GM12878 (cell line): ENCODE measurements around the gene KRTAP10-8. TPM values are rescaled to one million over a fixed set of nuclear protein-coding genes. Genes with fewer than 3 reads are reported as not detected.

Source experiments
- ATAC-seq: fragments of 200-7000 bp; cut with Tn5 transposase; 3 replicates; pipeline ENCODE4 v1.9.1; 2020; ENCODE audit warnings: mild to moderate bottlenecking, moderate library complexity
- BruUV-seq: library from RNA; stranded (reverse); fragments of 400-500 nt; replicated peaks from 2 replicates; lab custom pipeline; 2021; lab: Mats Ljungman, UMichigan
- CTCF ChIA-PET: fragments of 300-600 bp; sonication (Branson Sonifier 250); formaldehyde crosslinking; extraction: SDS; loops from one replicate; lab custom pipeline; 2021; ENCODE audit warnings: inconsistent platforms; lab: Yijun Ruan, JAX
- POLR2A ChIA-PET: fragments of 350-600 bp; formaldehyde crosslinking; extraction: SDS; loops from one replicate; lab custom pipeline; 2021; ENCODE audit warnings: inconsistent platforms; lab: Charles Lee
- RAD21 ChIA-PET: fragments of 300-600 bp; sonication (Branson Sonifier 250); formaldehyde crosslinking; loops from one replicate; lab custom pipeline; 2023; ENCODE audit warnings: antibody characterized with exemption; ENCODE audit not compliant: unreplicated experiment; lab: Charles Lee
- SMC1A ChIA-PET: fragments of 300-600 bp; sonication (Branson Sonifier 250); formaldehyde crosslinking; loops from one replicate; lab custom pipeline; 2023; ENCODE audit not compliant: unreplicated experiment, uncharacterized antibody; lab: Charles Lee
- DNase-seq: peaks from one replicate; pipeline ENCODE4 v3.0.0-alpha.2; 2011; ENCODE audit warnings: low read depth, low spot score
- FAIRE-seq: peaks from 3 replicates; lab custom pipeline; 2011; peaks lifted over from hg19 to GRCh38; lab: Jason Lieb, UNC
- H2AFZ ChIP-seq: 2 replicates; pipeline ENCODE4 v1.6.0; 2011; ENCODE audit warnings: low read depth, low read length, control low read depth; ENCODE audit not compliant: control insufficient read depth
- H3K27ac ChIP-seq: 2 replicates; pipeline ENCODE4 v1.5.1; 2011; ENCODE audit warnings: control low read depth; ENCODE audit not compliant: control insufficient read depth, insufficient read depth
- H3K27me3 ChIP-seq, 2 experiments: replicated peaks in 1 of 2; 2 replicates each; pipeline versions ENCODE4 v1.6.0 to v1.6.1; 2011; ENCODE audit warnings: low read length in 1 of 2; ENCODE audit not compliant: control insufficient read depth in 2 of 2, insufficient read depth in 2 of 2
- H3K36me3 ChIP-seq, 2 experiments: 2 replicates each; pipeline ENCODE4 v1.5.1; 2011; ENCODE audit warnings: low read length in 1 of 2; ENCODE audit not compliant: control insufficient read depth in 2 of 2, insufficient read depth in 2 of 2
- H3K4me1 ChIP-seq: 2 replicates; pipeline ENCODE4 v1.6.1; 2011; ENCODE audit warnings: mild to moderate bottlenecking, low read length, moderate library complexity, mixed read lengths; ENCODE audit not compliant: control insufficient read depth, insufficient read depth
- H3K4me2 ChIP-seq: 2 replicates; pipeline ENCODE4 v1.6.0; 2011; ENCODE audit warnings: control low read depth; ENCODE audit not compliant: control insufficient read depth, insufficient read depth
- H3K4me3 ChIP-seq: fragments of 200-600 bp; sonication (generic); 2 replicates; pipeline ENCODE4 v1.5.1; 2016
- H3K79me2 ChIP-seq: 2 replicates; pipeline ENCODE4 v1.6.0; 2011; ENCODE audit warnings: low read length; ENCODE audit not compliant: control insufficient read depth, insufficient read depth
- H3K9ac ChIP-seq: 2 replicates; pipeline ENCODE4 v1.8.0; 2011; ENCODE audit warnings: low read length, control low read depth, mixed read lengths; ENCODE audit not compliant: control insufficient read depth, insufficient read depth
- H3K9me3 ChIP-seq: replicated peaks from 3 replicates; pipeline ENCODE4 v1.5.1; 2011; ENCODE audit warnings: mild to moderate bottlenecking, low read length; ENCODE audit not compliant: control insufficient read depth, insufficient read depth
- H4K20me1 ChIP-seq: 2 replicates; pipeline ENCODE4 v1.6.0; 2011; ENCODE audit not compliant: control insufficient read depth, insufficient read depth
- ASH2L ChIP-seq: fragments of 300-600, 200-600 bp; sonication (generic); IDR thresholded peaks from 2 replicates; pipeline ENCODE4 v1.6.1; 2017; ENCODE audit warnings: low read depth, mild to moderate bottlenecking, borderline replicate concordance
- CBFB ChIP-seq: IDR thresholded peaks from 2 replicates; pipeline ENCODE4 v1.6.1; 2016; ENCODE audit warnings: antibody characterized with exemption, low read depth
- EGR1 ChIP-seq, 2 experiments: IDR thresholded peaks; 1 replicate in 1 of 2; 2 replicates in 1 of 2; pipeline ENCODE4 v1.6.1; 2011 to 2012; ENCODE audit warnings: low read depth in 2 of 2, low read length in 2 of 2, borderline replicate concordance in 1 of 2, mild to moderate bottlenecking in 1 of 2, moderate library complexity in 1 of 2
- EP300 ChIP-seq, 2 experiments: fragments of 150-350 bp in 1 of 2; IDR thresholded peaks; 2 replicates each; pipeline ENCODE4 v1.6.1; 2011 to 2012; ENCODE audit warnings: low read depth in 2 of 2, low read length in 2 of 2, borderline replicate concordance in 1 of 2, improper control_type of control experiment in 1 of 2, inconsistent platforms in 1 of 2; ENCODE audit not compliant: control insufficient read depth in 1 of 2
- FOXK2 ChIP-seq: fragments of 450-650 bp; IDR thresholded peaks from 2 replicates; pipeline ENCODE4 v1.6.1; 2017; ENCODE audit warnings: mild to moderate bottlenecking, moderate library complexity
- GABPA ChIP-seq: IDR thresholded peaks from 2 replicates; pipeline ENCODE4 v1.6.1; 2014; ENCODE audit warnings: antibody characterized with exemption, low read depth, mild to moderate bottlenecking, inconsistent platforms
- HDGF ChIP-seq: fragments of 450-650 bp; IDR thresholded peaks from 2 replicates; pipeline ENCODE4 v1.6.1; 2016; ENCODE audit warnings: antibody characterized with exemption
- SMARCA5 ChIP-seq: fragments of 450-650 bp; IDR thresholded peaks from 2 replicates; pipeline ENCODE4 v1.6.1; 2017; ENCODE audit warnings: mild to moderate bottlenecking
- TCF7 ChIP-seq: IDR thresholded peaks from 2 replicates; pipeline ENCODE4 v1.6.1; 2014; ENCODE audit warnings: antibody characterized with exemption, borderline replicate concordance
- YY1 ChIP-seq: IDR thresholded peaks from 2 replicates; pipeline ENCODE4 v1.6.1; 2011; ENCODE audit warnings: low read depth, mild to moderate bottlenecking, low read length
- ZNF384 ChIP-seq: IDR thresholded peaks from 2 replicates; pipeline ENCODE4 v1.6.1; 2012; ENCODE audit warnings: low read depth, mild to moderate bottlenecking, low read length, improper control_type of control experiment, borderline replicate concordance
- WGBS: methylation state at CpG from one replicate; pipeline ENCODE4 v1.1.6; 2016; ENCODE audit warnings: low lambda C conversion rate; ENCODE audit not compliant: insufficient replicate concordance, insufficient coverage; ENCODE audit errors: missing lambda C conversion rate; 5-methylcytosine and 5-hydroxymethylcytosine counted together
- in situ Hi-C: fragments of 300-500 bp; cut with MboI; formaldehyde crosslinking; loops from 9 replicates; pipeline ENCODE4 v1.14.3; 2018; ENCODE audit warnings: mixed read lengths
- intact Hi-C: fragments of 100-400 bp; cut with micrococcal nuclease; formaldehyde crosslinking; loops from one replicate; pipeline ENCODE4 v1.14.2; 2022; ENCODE audit not compliant: unreplicated experiment
- polyA plus RNA-seq, 11 experiments: library from polyadenylated mRNA; depleted of rRNA in 4 of 11; unstranded in 6 of 11; stranded (reverse) in 5 of 11; fragments of >200 nt; fragmentation: Nextera tagmentation in 4 of 11; fragmentation: Illumina TruSeq in 1 of 11; extraction: Ambion mirVana in 4 of 11; extraction: Trizol in 1 of 11; gene quantifications; 1 replicate in 1 of 11; 2 replicates in 10 of 11; pipeline versions ENCODE4 v1.2.1 to v1.2.3, GENCODE V29; 2011 to 2016; ENCODE audit warnings: inconsistent platforms in 2 of 11, missing spikeins in 2 of 11, low read depth in 1 of 11
- total RNA-seq, 4 experiments: library from RNA; depleted of rRNA in 3 of 4; stranded (reverse); fragments of >200 nt in 3 of 4; fragmentation: Illumina TruSeq in 1 of 4; extraction: Trizol in 1 of 4; gene quantifications; 2 replicates each; pipeline versions ENCODE4 v1.2.1 to v1.2.3, GENCODE V29; 2013 to 2021
- TF ChIP-seq, protein P1 (sequence below): IDR thresholded peaks from 2 replicates; pipeline ENCODE4 v1.6.1; 2012; ENCODE audit warnings: low read depth, low read length, improper control_type of control experiment

The KRTAP10-8 gene
- total and polyA plus RNA-seq, 10 of the 15 experiments (the other 5 are each of a cell fraction or from before 2014, with no cell fraction given): not detected

GRCh38 chr21:44567481-44568171 lies 44.3 kb upstream of the KRTAP10-8 start:
- no peak overlapping the region for H2AFZ ChIP-seq
- in situ Hi-C loops: no loop called here
- TF ChIP-seq CBFB (no peak), YY1 (no peak), TCF7 (no peak), HDGF (no peak), EP300 (IDR thresholded peaks at IDR 0.05; ENCODE audit: borderline replicate concordance in 1 of 2, control insufficient read depth in 1 of 2, low read depth in 2 of 2, low read length in 2 of 2) (no peak), ZNF384 (no peak), FOXK2 (no peak), EGR1 (IDR thresholded peaks at IDR 0.05; ENCODE audit: borderline replicate concordance in 1 of 2, low read depth in 2 of 2, low read length in 2 of 2) (no peak), SMARCA5 (no peak), ASH2L (no peak), GABPA (no peak)
- TF ChIP-seq, protein P1, sequence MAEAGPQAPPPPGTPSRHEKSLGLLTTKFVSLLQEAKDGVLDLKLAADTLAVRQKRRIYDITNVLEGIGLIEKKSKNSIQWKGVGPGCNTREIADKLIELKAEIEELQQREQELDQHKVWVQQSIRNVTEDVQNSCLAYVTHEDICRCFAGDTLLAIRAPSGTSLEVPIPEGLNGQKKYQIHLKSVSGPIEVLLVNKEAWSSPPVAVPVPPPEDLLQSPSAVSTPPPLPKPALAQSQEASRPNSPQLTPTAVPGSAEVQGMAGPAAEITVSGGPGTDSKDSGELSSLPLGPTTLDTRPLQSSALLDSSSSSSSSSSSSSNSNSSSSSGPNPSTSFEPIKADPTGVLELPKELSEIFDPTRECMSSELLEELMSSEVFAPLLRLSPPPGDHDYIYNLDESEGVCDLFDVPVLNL: no peak
- TF ChIP-seq, all 136 proteins: peak for 0
- FAIRE-seq (no peak), DNase-seq (no peak), ATAC-seq (no peak)
- intact Hi-C loops: no loop called here
- POLR2A ChIA-PET: no interaction called here
- WGBS: 71% methylated on average over 18 of the region's 18 CpGs
- BruUV-seq: no TSS peak
- Histone ChIP-seq H3K9me3 (no peaks in the 10 kb centered on the region; the same call in 1 of the 3 replicates), H3K4me2 (no peak overlapping the region), H3K36me3 (no peaks in the 10 kb centered on the region), H3K4me1 (no peaks in the 10 kb centered on the region), H3K4me3 (no peak overlapping the region), H3K79me2 (no peaks in the 10 kb centered on the region), H3K27ac (no peak overlapping the region), H3K27me3 (no peaks in the 10 kb centered on the region), H3K9ac (no peak overlapping the region), H4K20me1 (no peaks in the 10 kb centered on the region)
- RAD21 ChIA-PET: no interaction called here
- CTCF ChIA-PET: no interaction called here
- SMC1A ChIA-PET: no interaction called here
